HEK293T (cell line): ENCODE results near the gene CSGALNACT2.

Experiments
- ELF4 ChIP-seq: fragments of 450-650 bp; IDR thresholded peaks from 2 replicates; pipeline ENCODE4 v1.6.1; 2017; ENCODE audit warnings: antibody characterized with exemption
- FOXM1 ChIP-seq: fragments of 450-650 bp; IDR thresholded peaks from 2 replicates; pipeline ENCODE4 v1.6.1; 2017; ENCODE audit warnings: mild to moderate bottlenecking, borderline replicate concordance
- HDGF ChIP-seq: fragments of 450-650 bp; IDR thresholded peaks from 2 replicates; pipeline ENCODE4 v1.6.1; 2017; ENCODE audit warnings: antibody characterized with exemption, borderline replicate concordance
- SP1 ChIP-seq: fragments of 450-650 bp; IDR thresholded peaks from 2 replicates; pipeline ENCODE4 v1.6.1; 2017

DNA sequence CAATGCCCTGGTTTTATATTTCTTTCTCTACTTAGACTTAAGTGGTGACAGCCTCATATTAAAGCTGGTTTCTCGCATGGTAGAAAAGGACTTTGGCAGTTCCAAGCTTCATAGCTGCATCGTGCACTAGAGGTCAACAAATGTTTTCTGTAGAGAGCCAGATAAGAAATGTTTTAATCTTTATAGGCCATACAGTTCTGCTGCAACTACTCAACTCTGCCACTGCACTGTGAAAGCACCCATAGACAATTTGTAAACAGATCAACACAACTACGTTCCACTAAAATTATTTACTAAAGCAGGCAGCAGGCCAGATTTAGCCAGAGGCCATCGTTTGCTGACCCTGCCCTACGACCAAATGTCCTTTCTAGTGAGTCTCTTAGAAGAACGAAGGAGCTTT lies 36.7 kb downstream of the CSGALNACT2 start:
- TF ChIP-seq HDGF: no peak
- TF ChIP-seq SP1: no peak
- TF ChIP-seq ELF4: no peak
- no peak for TF ChIP-seq FOXM1
